ENCODE results near the gene ARMS2.

ARMS2 gene

DNA sequence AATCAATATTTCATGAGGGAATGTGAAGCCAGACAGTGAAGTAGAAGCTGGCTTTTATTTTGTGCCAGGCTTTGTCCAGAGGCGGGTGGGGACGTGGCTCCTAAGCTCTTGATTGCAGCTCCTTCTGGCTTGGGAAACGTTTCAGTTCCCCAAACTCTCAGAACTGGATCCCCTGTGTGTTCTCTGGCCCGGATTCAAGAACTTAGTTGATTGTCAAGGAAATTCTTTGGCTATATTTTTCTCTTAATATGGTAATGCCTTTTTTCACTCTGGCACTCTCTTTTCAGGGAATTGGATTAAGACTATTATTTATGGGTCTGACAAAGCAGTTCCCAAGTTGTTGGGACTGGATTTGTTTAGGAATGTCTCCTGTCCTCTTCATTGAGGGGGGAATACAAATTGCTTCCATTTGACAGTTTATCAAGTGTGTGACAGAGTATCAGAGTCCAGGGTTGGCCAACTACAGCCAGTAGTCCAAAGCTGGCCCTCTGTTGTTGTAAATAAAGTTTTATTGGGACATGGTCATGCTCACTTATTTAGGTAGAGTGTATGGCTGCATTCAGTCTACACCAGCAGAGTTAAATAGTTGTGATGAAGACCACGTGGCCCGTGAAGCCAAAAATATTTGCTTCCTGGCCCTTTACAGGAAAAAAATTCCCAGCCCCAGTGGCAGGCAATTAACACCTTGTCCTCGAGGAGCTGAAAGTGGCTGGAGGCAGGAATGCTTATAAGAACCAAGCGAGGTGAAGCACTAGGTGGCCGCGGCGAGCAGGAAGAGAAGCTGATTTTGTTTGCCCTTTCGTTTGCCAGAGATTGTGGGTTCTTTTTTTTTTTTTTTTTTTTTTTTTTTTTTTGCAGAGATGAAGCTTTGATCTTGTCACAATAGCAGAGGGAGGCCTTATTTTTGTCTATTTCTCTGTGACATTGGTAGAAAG, 41.2 kb downstream of the ARMS2 start:
- DNase-seq: no peak

DNA sequence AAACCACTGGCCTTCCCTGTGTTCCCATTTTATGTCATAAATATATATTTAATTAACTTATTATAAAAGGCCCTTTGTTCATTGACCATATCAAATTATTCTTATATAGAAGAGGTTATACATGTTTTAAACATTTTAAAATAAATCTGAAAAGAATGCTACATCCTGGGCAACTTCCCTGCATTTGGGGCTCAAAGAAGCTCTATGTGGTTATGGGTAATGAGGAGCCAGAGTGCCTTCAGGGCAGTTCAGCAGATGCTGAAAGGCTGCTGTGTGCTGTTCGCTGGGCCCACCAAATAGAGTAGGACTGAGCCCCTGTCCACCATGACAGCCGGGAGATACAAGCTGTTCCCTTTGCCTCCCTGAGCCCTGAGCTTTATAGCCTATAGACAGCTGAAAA, 42.8 kb downstream of the ARMS2 start:
- DNase-seq: no peak

DNA sequence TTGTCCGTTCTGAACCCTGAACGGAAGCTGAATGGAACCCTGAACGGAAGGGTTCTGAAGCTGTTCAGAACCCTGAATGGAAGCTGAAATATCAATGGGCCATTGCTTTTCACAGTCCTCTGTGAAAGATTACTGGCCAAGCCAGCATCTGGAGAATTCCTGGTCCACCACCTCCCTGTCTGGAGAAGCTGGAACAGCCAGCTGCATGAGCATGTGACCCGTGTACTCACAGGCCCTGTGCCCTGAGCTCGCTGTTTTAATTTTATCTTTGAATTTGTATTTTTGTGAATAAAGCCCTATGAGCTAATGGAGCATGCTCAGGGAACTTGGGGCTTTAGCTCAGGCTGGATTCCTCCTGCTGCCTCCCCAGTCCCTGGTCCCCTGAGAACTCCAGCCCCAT, 44.1 kb downstream of the ARMS2 start:
- no peak for DNase-seq

DNA sequence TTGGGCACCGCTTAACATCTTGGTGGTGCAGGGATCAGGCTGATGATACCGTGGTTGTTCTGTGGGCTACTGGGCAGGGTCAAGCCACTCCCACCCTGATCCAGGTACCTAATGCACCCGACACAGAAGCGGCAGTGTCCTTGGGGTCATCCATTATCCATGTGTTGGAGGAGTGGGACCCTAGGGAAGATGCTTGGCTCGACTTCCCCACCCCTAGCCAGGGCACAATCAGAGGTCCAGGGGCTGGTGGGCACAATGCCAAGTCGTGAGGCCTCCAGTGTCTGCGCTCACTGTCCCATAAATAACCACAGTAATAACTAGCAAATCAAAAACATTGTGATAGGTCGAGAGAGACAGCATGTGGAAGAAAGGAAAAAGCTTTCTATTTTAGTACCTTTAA, 44.6 kb downstream of the ARMS2 start:
- no peak for DNase-seq

DNA sequence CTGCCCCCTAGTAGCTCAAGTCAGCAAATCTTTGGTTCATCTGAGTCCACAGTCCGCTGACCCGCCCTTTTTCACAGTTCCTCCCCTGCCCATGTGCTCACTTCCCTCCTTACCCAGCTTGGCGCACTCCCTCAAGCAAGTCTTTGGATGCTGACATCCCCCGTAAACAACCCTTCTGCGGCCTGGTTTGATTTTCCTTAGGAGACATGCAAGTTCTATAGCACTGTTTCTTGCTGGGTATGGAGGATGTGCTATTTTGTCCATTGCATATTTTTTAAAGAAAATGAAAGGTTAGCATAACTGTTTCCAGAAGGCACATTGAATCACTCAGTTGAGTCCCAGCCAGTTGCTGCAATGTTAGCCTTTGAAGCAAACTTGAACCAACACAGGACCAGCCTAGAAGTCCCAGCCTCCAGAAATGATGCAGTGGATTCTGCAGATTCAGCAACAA, 45.1 kb downstream of the ARMS2 start:
- no peak for DNase-seq

DNA sequence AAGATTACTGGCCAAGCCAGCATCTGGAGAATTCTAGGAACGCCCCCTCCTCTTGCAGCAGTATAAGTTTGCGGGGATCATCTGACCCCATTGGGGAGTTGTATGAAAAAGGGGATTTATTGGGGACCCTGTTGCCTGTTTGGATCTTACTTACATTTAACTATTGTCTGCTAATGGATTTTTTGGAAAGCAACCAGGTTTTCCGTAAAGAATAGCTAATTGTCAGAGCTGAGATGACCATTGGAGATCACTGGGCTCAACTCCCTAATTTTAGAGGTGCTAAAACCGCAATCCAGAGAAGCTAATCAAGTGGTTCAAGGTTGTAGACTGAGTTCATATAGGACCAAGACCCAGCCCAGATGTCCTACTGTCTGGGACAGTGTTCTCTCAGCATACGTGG, 45.7 kb downstream of the ARMS2 start:
- DNase-seq: no peak

DNA sequence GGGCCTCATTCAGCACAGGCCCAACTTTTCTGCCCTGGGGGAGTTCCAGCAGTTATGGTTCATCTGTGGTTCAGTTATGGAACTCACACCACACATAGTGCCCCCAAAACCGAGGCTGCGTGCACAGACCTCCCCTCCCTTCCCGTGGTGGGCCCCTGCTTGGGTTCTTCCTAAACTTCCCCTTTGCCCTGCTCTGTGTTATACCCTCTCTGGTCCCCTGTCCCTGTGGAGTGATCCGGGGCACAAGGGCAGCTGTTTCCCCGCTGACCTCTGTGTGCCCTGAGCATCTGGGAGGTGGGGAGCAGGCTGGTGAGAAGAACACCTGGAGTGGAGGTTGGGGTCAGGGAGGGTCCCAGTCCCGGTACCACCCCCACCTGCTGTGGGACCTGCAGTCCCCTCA, 46.3 kb downstream of the ARMS2 start:
- no peak for DNase-seq

DNA sequence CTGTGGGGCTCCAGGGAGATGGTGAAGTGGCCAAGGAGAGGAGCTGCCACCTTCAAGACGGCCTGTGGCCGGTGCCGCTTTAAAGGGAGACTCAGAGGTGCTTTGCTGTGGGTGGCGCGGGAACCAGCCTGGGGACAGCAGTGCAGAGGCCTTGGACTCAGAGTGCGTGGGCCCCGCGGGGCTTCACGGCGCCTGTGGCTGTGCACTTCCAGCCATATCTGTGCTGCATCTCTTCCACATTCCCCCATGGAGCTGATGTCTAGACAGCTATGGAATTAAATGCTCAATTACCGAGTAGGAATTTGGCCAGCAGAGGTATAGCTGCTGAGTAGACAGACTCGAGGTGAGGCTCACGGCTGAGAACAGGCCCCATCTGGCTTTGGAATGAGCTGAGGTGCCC, 48.6 kb downstream of the ARMS2 start:
- DNase-seq: no peak

DNA sequence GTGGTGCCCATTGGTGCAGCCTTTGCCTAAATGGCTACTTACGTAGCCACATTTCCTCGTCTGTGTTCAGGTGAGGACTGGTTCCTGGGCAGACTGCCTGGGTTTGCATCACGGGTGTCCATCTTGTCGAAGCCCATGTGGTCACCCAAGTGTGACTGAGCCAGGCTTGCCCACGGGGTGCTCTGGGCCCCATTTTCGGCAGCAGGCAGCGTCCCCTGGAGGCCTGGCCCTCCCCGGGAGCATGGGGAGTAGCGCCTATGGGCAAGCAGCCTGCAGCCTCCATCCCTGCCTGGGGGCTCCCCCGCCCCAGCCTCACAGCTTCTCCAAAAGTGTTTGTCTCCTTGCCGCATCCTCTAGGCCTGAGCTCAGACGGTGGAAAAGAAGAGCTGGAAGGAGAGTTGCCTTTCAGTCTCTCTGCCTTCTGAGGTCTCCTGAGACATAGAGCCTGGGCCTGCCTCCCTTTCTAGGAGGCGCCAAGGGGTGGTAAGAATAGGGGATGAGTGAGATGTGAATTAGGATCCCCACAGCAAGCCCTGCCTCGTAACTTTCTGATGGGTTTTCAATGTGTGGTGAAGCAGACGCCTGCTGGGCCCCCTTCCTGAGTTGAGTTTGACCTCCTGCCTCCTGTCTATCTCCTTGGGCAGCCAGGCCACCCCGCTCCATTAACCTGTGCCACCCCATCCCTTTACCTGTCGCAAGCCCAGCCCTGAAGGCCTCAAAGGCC, 49.6 kb downstream of the ARMS2 start:
- DNase-seq: no peak

DNA sequence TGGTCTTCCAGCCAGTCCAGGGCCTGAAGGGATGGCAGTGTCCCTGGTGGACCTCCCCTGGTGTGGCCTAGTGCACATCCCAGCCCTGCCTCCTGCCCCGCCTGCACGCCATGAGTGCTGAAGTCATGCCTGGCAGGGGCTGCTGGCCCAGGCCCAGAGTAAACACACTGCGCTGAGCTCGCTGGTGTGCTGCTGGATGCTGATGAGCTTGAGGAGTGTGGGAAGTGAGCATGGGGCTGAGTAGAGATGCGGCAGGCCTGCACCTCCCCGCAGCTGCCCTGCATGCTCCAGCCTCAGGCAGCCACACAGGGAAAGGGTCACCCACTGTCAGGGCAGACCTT, 50.1 kb downstream of the ARMS2 start:
- no peak for DNase-seq

DNA sequence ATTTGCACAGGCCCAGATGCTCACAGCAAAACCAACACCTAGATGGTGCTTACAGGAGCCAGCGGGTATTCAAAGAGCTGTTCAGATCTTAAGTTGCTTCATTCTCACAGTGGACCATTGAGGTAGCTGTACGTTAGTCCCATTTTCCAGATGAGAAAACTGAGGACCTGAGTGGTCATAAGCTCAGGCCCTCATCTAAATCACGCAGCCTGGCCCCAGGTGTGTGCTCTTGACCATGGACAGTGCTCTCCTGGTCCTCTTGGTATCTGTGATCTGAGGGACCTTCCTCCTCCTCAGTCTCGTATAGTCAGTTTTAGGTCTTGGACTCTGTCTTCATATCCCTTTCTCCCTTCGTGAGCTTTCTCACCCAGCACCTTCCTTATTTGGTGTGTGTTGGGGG, 50.6 kb downstream of the ARMS2 start:
- DNase-seq: no peak

DNA sequence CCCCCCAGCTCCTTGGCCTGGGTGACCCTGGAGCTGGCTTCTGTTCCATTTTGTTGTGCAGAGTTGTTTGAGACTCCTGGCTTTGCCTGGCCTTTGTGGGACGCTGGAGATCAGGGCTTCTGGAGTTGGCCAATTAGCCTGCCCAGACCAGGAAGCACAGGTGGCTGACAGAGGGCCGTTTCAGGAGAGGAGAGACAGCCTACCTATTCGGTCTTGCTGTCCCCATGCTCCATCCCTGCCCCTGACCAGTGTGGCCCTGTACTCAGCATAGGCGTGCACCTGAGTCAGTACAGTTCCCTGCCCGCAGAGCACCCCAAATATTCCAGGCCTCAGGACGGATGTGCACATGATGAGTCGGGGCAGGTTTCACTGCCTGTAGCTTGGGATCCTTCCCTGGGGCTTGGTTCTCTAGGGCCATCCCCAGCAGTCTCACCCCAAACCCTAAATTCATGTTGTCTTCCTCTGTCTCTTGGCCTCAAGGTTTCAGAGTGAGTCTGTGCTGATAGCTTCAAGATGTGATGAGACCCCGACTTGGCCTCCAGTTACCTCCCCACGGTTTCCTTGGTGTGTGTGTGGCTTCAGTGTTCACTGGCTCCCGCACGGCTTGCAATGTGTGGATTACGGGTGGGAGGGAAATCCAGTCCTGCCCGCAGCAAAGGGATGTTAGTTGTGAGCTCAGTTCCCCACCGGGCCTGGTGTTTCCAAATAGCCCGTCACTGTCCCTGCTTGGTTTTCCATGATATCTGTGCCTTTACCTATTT, 51.6 kb downstream of the ARMS2 start:
- no peak for DNase-seq
